Endothelial cell of umbilical vein (primary cell): ENCODE data around the gene STK16. TPM values are rescaled to one million over a fixed set of nuclear protein-coding genes. Genes with fewer than 3 reads are reported as not detected.

ENCODE experiments used
- BruUV-seq: library from RNA; stranded (reverse); fragments of 400-500 nt; replicated peaks from 2 replicates; lab custom pipeline; 2021; lab: Mats Ljungman, UMichigan
- CTCF ChIA-PET: fragments of 300-600, 350-600 bp; sonication (Branson Sonifier 250); formaldehyde crosslinking; loops from one replicate; lab custom pipeline; 2021; ENCODE audit warnings: antibody characterized with exemption, inconsistent platforms; lab: Charles Lee
- POLR2A ChIA-PET: fragments of 300-600, 350-600 bp; sonication (Branson Sonifier 250); formaldehyde crosslinking; loops from one replicate; lab custom pipeline; 2021; ENCODE audit warnings: antibody characterized with exemption, inconsistent platforms; lab: Charles Lee
- DNase-seq: peaks from one replicate; pipeline ENCODE4 v3.0.0-alpha.2; 2011; ENCODE audit warnings: low read depth, low spot score
- FAIRE-seq: peaks from 2 replicates; lab custom pipeline; 2011; peaks lifted over from hg19 to GRCh38; lab: Jason Lieb, UNC
- H2AFZ ChIP-seq: 2 replicates; pipeline ENCODE4 v1.6.0; 2012; ENCODE audit warnings: low read depth, low read length, control low read depth, inconsistent platforms
- H3K27ac ChIP-seq: 2 replicates; pipeline ENCODE4 v1.5.1; 2011; ENCODE audit warnings: low read depth, mild to moderate bottlenecking, control low read depth, low read length, moderate library complexity; ENCODE audit not compliant: insufficient read depth
- H3K27me3 ChIP-seq, 2 experiments: 2 replicates each; pipeline versions ENCODE4 v1.6.0 to v1.6.1; 2011; ENCODE audit warnings: low read length in 2 of 2, mixed read lengths in 1 of 2; ENCODE audit not compliant: control insufficient read depth in 2 of 2, insufficient read depth in 2 of 2
- H3K36me3 ChIP-seq, 2 experiments: 2 replicates in 1 of 2; 3 replicates in 1 of 2; pipeline ENCODE4 v1.5.1; 2011; ENCODE audit warnings: low read length in 2 of 2, mild to moderate bottlenecking in 1 of 2, moderate library complexity in 1 of 2; ENCODE audit not compliant: control insufficient read depth in 2 of 2, insufficient read depth in 2 of 2; ENCODE audit errors: extremely low read depth in 1 of 2
- H3K4me1 ChIP-seq: 3 replicates; pipeline ENCODE4 v1.5.1; 2011; ENCODE audit warnings: mild to moderate bottlenecking, low read length; ENCODE audit not compliant: control insufficient read depth, insufficient read depth; ENCODE audit errors: extremely low read depth
- H3K4me2 ChIP-seq: 2 replicates; pipeline ENCODE4 v1.6.1; 2011; ENCODE audit warnings: low read length, control low read depth, mixed read lengths; ENCODE audit not compliant: insufficient read depth
- H3K4me3 ChIP-seq, 3 experiments: fragments of 200-600 bp in 1 of 3; sonication (generic), shearing (Covaris generic) in 1 of 3; replicated peaks in 1 of 3; 2 replicates each; pipeline ENCODE4 v1.5.1; 2011 to 2016; ENCODE audit warnings: control low read depth in 3 of 3, low read length in 3 of 3, mild to moderate bottlenecking in 2 of 3, inconsistent platforms in 1 of 3, low read depth in 1 of 3, moderate library complexity in 1 of 3; ENCODE audit not compliant: insufficient read depth in 1 of 3
- H3K79me2 ChIP-seq: 2 replicates; pipeline ENCODE4 v1.6.0; 2012; ENCODE audit warnings: low read length, inconsistent platforms; ENCODE audit not compliant: control insufficient read depth, insufficient read depth
- H3K9ac ChIP-seq: replicated peaks from 2 replicates; pipeline ENCODE3; 2011; ENCODE audit warnings: low read length, control low read depth; ENCODE audit not compliant: insufficient read depth; ENCODE audit errors: extremely low read depth
- H3K9me1 ChIP-seq: replicated peaks from 3 replicates; pipeline ENCODE4 v1.6.0; 2011; ENCODE audit warnings: mild to moderate bottlenecking, low read length; ENCODE audit not compliant: control insufficient read depth, insufficient read depth; ENCODE audit errors: extremely low read depth
- H3K9me3 ChIP-seq: replicated peaks from 2 replicates; pipeline ENCODE4 v1.5.1; 2012; ENCODE audit warnings: low read length, inconsistent platforms; ENCODE audit not compliant: control insufficient read depth, insufficient read depth
- H4K20me1 ChIP-seq: replicated peaks from 2 replicates; pipeline ENCODE3; 2011; ENCODE audit warnings: mild to moderate bottlenecking, low read length; ENCODE audit not compliant: control insufficient read depth, insufficient read depth; ENCODE audit errors: extremely low read depth
- CTCF ChIP-seq, 2 donors: IDR thresholded peaks; 1 replicate in 1 of 2; 2 replicates in 1 of 2; pipeline ENCODE4 v1.5.1; 2011; ENCODE audit warnings: low read length in 2 of 2, mild to moderate bottlenecking in 2 of 2, moderate library complexity in 2 of 2, control low read depth in 1 of 2, inconsistent platforms in 1 of 2, low read depth in 1 of 2; ENCODE audit not compliant: insufficient read depth in 1 of 2; ENCODE audit errors: extremely low read depth in 1 of 2
- EZH2 ChIP-seq: IDR thresholded peaks from 2 replicates; pipeline ENCODE4 v1.6.1; 2012; ENCODE audit warnings: borderline replicate concordance, low read depth, mild to moderate bottlenecking, moderate library complexity, low read length, inconsistent platforms; ENCODE audit not compliant: severe bottlenecking
- FOS ChIP-seq: IDR thresholded peaks from 2 replicates; pipeline ENCODE4 v1.6.1; 2011; ENCODE audit warnings: mild to moderate bottlenecking, low read length, moderate library complexity, borderline replicate concordance; ENCODE audit not compliant: insufficient read depth
- GATA2 ChIP-seq: IDR thresholded peaks from 2 replicates; pipeline ENCODE4 v1.7.0; 2011; ENCODE audit warnings: low read depth, mild to moderate bottlenecking, moderate library complexity, mixed read lengths, low read length; ENCODE audit not compliant: insufficient read length, insufficient read depth
- JUN ChIP-seq: IDR thresholded peaks from 2 replicates; pipeline ENCODE4 v1.6.1; 2011; ENCODE audit warnings: borderline replicate concordance, low read depth; ENCODE audit not compliant: insufficient read length, insufficient read depth
- MAX ChIP-seq: IDR thresholded peaks from 2 replicates; pipeline ENCODE4 v1.6.1; 2011; ENCODE audit not compliant: insufficient read depth, insufficient read length
- MYC ChIP-seq: IDR thresholded peaks from one replicate; pipeline ENCODE4 v1.6.1; 2011; ENCODE audit warnings: mild to moderate bottlenecking, low read depth, low read length
- POLR2A ChIP-seq: IDR thresholded peaks from 2 replicates; pipeline ENCODE4 v1.6.1; 2012; ENCODE audit warnings: low read depth, mild to moderate bottlenecking, control low read depth, low read length
- POLR2AphosphoS5 ChIP-seq: IDR thresholded peaks from 2 replicates; pipeline ENCODE4 v1.6.1; 2012; ENCODE audit warnings: low read depth, mild to moderate bottlenecking, control low read depth, low read length, moderate library complexity; ENCODE audit not compliant: insufficient read depth
- dilution Hi-C: fragments of 300-500 bp; cut with MboI; formaldehyde crosslinking; loops from one replicate; pipeline ENCODE4 v1.15.0; 2019; ENCODE audit warnings: low sequenced_read_pairs; ENCODE audit not compliant: extremely low pct_ligation_motif_present
- intact Hi-C: fragments of 100-400 bp; cut with micrococcal nuclease; formaldehyde crosslinking; loops from one replicate; pipeline ENCODE4 v1.10.0; 2022
- polyA plus RNA-seq, 4 experiments: library from polyadenylated mRNA; depleted of rRNA in 3 of 4; stranded (reverse) in 3 of 4; unstranded in 1 of 4; fragments of >200 nt; gene quantifications; 2 replicates each; pipeline versions ENCODE4 v1.2.1 to v1.2.3, GENCODE V29; 2011 to 2012; ENCODE audit warnings: missing spikeins in 1 of 4
- total RNA-seq: library from RNA; stranded (reverse); gene quantifications from 2 replicates; pipeline ENCODE4 v1.2.3, GENCODE V29; 2021

Gene STK16
- total and polyA plus RNA-seq, 2 donors (not counting 3 experiments of a cell fraction or from before 2014, with no cell fraction given) = 18.8 to 63.2 TPM

DNA sequence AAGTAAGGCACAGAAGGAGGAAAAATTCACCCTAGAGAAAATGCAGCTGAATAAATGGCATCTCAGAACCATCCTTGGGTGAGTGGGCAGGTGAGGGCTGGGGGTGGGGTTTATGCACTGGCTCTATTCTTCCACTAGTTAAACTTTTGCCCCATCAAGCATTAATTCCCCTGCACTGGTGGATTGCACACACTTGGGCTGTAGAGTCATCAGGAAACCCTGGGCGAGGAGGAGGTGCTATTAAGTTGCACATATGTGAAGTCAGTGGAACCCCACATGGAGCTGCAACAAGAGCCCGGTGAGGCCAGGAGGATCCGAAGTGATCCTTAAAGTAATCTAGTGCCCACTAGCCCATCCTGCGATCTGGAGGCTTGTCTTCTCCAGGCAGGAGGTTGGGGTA, 27.1 kb downstream of the STK16 start:
- no TSS peak for BruUV-seq
- no peaks in the 10 kb centered on the region for H3K36me3 ChIP-seq
- no peaks in the 10 kb centered on the region for H3K9me3 ChIP-seq
- ChIA-PET CTCF (interaction anchor here (0.7 kb wide), 1 partner anchor 23 kb away, joined by 3 read pairs; no protein-coding TSS in a partner anchor), POLR2A (interaction anchor here (0.5 kb wide), 1 partner anchor 172 kb away, joined by 3 read pairs; no protein-coding TSS in a partner anchor)
- H3K4me2 ChIP-seq = no peak overlapping the region
- DNase-seq (no peak), FAIRE-seq (no peak)
- no peak for TF ChIP-seq EZH2
- TF ChIP-seq JUN = no peak
- TF ChIP-seq POLR2A = no peak
- TF ChIP-seq CTCF (IDR thresholded peaks at IDR 0.05; ENCODE audit: extremely low read depth in 1 of 2, insufficient read depth in 1 of 2, low read depth in 1 of 2, low read length in 2 of 2) = no peak
- no peak for TF ChIP-seq POLR2AphosphoS5
- no peak for TF ChIP-seq GATA2
- no peak for TF ChIP-seq MYC
- no peak for TF ChIP-seq MAX
- no peak for TF ChIP-seq FOS
- H3K4me1 ChIP-seq = no peaks in the 10 kb centered on the region
- H3K27ac ChIP-seq = no peak overlapping the region
- H2AFZ ChIP-seq = no peak overlapping the region
- no peak overlapping the region for H3K9ac ChIP-seq
- intact Hi-C loops = no loop called here
- no peaks in the 10 kb centered on the region for H3K9me1 ChIP-seq
- dilution Hi-C loops = no loop called here
- no peaks in the 10 kb centered on the region for H4K20me1 ChIP-seq
- H3K4me3 ChIP-seq = no peak overlapping the region
- H3K27me3 ChIP-seq = peaks cover 4 to 10% of the 10 kb centered on the region in 2 experiments
- H3K79me2 ChIP-seq = no peaks in the 10 kb centered on the region
